HepG2 (cell line): ENCODE data around the gene SLC25A22. TPM values are rescaled to one million over a fixed set of nuclear protein-coding genes. Genes with fewer than 3 reads are reported as not detected.
A peak's percentile ranks its signal among the peaks of the same experiment; 100 is the strongest.

Experiments used
- ATAC-seq: fragments of 200-7000 bp; cut with Tn5 transposase; 3 replicates; pipeline ENCODE4 v1.9.1; 2020; ENCODE audit warnings: mild to moderate bottlenecking, moderate library complexity
- BruUV-seq: library from RNA; stranded (reverse); fragments of 400-500 nt; replicated peaks from 2 replicates; lab custom pipeline; 2021; lab: Mats Ljungman, UMichigan
- CTCF ChIA-PET: fragments of 300-600 bp; formaldehyde crosslinking; extraction: SDS; loops from one replicate; lab custom pipeline; 2021; ENCODE audit warnings: low total read pairs, inconsistent platforms, low intra/inter-chr PET ratio; lab: Yijun Ruan, JAX
- POLR2A ChIA-PET: fragments of 350-600 bp; sonication (Branson Sonifier 250); formaldehyde crosslinking; loops from one replicate; lab custom pipeline; 2020; ENCODE audit warnings: antibody characterized with exemption, inconsistent platforms; lab: Yijun Ruan, JAX
- DNase-seq: peaks from one replicate; pipeline ENCODE4 v3.0.0-alpha.2; 2015; ENCODE audit warnings: low spot score
- FAIRE-seq: peaks from 3 replicates; lab custom pipeline; 2011; peaks lifted over from hg19 to GRCh38; lab: Jason Lieb, UNC
- H2AFZ ChIP-seq: one replicate; pipeline ENCODE4 v1.6.1; 2011; ENCODE audit warnings: low read length, inconsistent platforms
- H3K27ac ChIP-seq: fragments of 300-600 bp; 3 replicates; pipeline ENCODE4 v1.8.0; 2011; ENCODE audit warnings: mixed run types, mild to moderate bottlenecking, mixed read lengths, low read length, inconsistent platforms; ENCODE audit not compliant: insufficient read depth; ENCODE audit errors: extremely low read length
- H3K27me3 ChIP-seq, 2 experiments: fragments of 200-600 bp in 1 of 2; 2 replicates in 1 of 2; 3 replicates in 1 of 2; pipeline versions ENCODE4 v1.6.0 to v1.8.0; 2011; ENCODE audit warnings: low read length in 2 of 2, mild to moderate bottlenecking in 2 of 2, moderate library complexity in 2 of 2, inconsistent platforms in 1 of 2; ENCODE audit not compliant: insufficient read depth in 2 of 2, control insufficient read depth in 1 of 2
- H3K36me3 ChIP-seq, 2 experiments: fragments of 200-600 bp in 1 of 2; replicated peaks in 1 of 2; 2 replicates in 1 of 2; 3 replicates in 1 of 2; pipeline versions ENCODE4 v1.5.1 to v1.8.0; 2011; ENCODE audit warnings: low read length in 2 of 2, inconsistent platforms in 1 of 2; ENCODE audit not compliant: insufficient read depth in 2 of 2, control insufficient read depth in 1 of 2
- H3K4me1 ChIP-seq: 2 replicates; pipeline ENCODE4 v1.5.1; 2012; ENCODE audit warnings: low read length, inconsistent platforms; ENCODE audit not compliant: insufficient read depth
- H3K4me2 ChIP-seq: 2 replicates; pipeline ENCODE4 v1.6.0; 2011; ENCODE audit warnings: low read depth, low read length, inconsistent platforms
- H3K4me3 ChIP-seq, 3 experiments: fragments of 200-600 bp in 1 of 3; sonication (generic), shearing (Covaris generic) in 1 of 3; replicated peaks in 1 of 3; 2 replicates each; pipeline ENCODE4 v1.5.1; 2011 to 2016; ENCODE audit warnings: low read length in 3 of 3, inconsistent platforms in 2 of 3, low read depth in 2 of 3, mild to moderate bottlenecking in 2 of 3, control low read depth in 1 of 3, mixed read lengths in 1 of 3; ENCODE audit not compliant: insufficient read depth in 1 of 3
- H3K79me2 ChIP-seq: one replicate; pipeline ENCODE4 v1.6.1; 2011; ENCODE audit warnings: low read length, inconsistent platforms; ENCODE audit not compliant: insufficient read depth
- H3K9ac ChIP-seq: 2 replicates; pipeline ENCODE4 v1.6.0; 2011; ENCODE audit warnings: mild to moderate bottlenecking, low read depth, low read length, inconsistent platforms; ENCODE audit not compliant: insufficient read depth
- H3K9me3 ChIP-seq: 2 replicates; pipeline ENCODE4 v1.5.1; 2012; ENCODE audit warnings: mild to moderate bottlenecking, low read length
- H4K20me1 ChIP-seq: 2 replicates; pipeline ENCODE4 v1.6.0; 2011; ENCODE audit warnings: inconsistent platforms, mild to moderate bottlenecking, low read length, moderate library complexity; ENCODE audit not compliant: insufficient read depth
- AGO2 ChIP-seq: fragments of 200-400 bp; formaldehyde crosslinking; optimal IDR thresholded peaks from 2 replicates; pipeline ENCODE3; 2017; ENCODE audit warnings: mild to moderate bottlenecking, low read depth, low read length, moderate library complexity
- NFIB ChIP-seq: sonication (generic); formaldehyde crosslinking; IDR thresholded peaks from 2 replicates; pipeline ENCODE4 v1.9.0; 2021; ENCODE audit warnings: missing genetic modification reagents, mild to moderate bottlenecking, borderline replicate concordance
- POLR2AphosphoS5 ChIP-seq: IDR thresholded peaks from 2 replicates; pipeline ENCODE4 v1.6.1; 2012; ENCODE audit warnings: low read depth, low read length
- WGBS: methylation state at CpG from one replicate; pipeline ENCODE4 v1.1.6; 2017; ENCODE audit warnings: low lambda C conversion rate; 5-methylcytosine and 5-hydroxymethylcytosine counted together
- in situ Hi-C: cut with HindIII; loops from 2 replicates; pipeline ENCODE4 v1.10.0; 2017; ENCODE audit warnings: low pct_unique_long_range_greater_than_20kb; ENCODE audit not compliant: extremely low pct_ligation_motif_present
- intact Hi-C: fragments of 100-400 bp; cut with micrococcal nuclease; formaldehyde crosslinking; loops from one replicate; pipeline ENCODE4 v1.10.0; 2022; ENCODE audit not compliant: unreplicated experiment
- polyA plus RNA-seq, 8 experiments: library from polyadenylated mRNA; depleted of rRNA in 3 of 8; stranded (reverse) in 7 of 8; unstranded in 1 of 8; fragments of >200 nt; fragmentation: Illumina TruSeq in 4 of 8; extraction: Trizol in 4 of 8; gene quantifications; 2 replicates each; pipeline versions ENCODE4 v1.2.1 to v1.2.3, GENCODE V29; 2011 to 2016; ENCODE audit warnings: low read depth in 4 of 8, missing spikeins in 1 of 8, mixed read lengths in 1 of 8; ENCODE audit not compliant: insufficient read depth in 1 of 8
- total RNA-seq, 5 experiments: library from RNA; depleted of rRNA; stranded (reverse); fragments of >200 nt; fragmentation: Illumina TruSeq; extraction: Trizol; gene quantifications; 2 replicates each; pipeline ENCODE4 v1.2.3, GENCODE V29; 2016; ENCODE audit warnings: low read depth in 1 of 5
- TF ChIP-seq, protein P1 (sequence below): sonication (generic); formaldehyde crosslinking; IDR thresholded peaks from 2 replicates; pipeline ENCODE4 v1.4.0; 2020; ENCODE audit warnings: missing genetic modification reagents, borderline replicate concordance

Gene SLC25A22
- total and polyA plus RNA-seq, 2 of the 13 experiments (the other 11 are each of a cell fraction or from before 2014, with no cell fraction given): 12.4 to 19.2 TPM

DNA sequence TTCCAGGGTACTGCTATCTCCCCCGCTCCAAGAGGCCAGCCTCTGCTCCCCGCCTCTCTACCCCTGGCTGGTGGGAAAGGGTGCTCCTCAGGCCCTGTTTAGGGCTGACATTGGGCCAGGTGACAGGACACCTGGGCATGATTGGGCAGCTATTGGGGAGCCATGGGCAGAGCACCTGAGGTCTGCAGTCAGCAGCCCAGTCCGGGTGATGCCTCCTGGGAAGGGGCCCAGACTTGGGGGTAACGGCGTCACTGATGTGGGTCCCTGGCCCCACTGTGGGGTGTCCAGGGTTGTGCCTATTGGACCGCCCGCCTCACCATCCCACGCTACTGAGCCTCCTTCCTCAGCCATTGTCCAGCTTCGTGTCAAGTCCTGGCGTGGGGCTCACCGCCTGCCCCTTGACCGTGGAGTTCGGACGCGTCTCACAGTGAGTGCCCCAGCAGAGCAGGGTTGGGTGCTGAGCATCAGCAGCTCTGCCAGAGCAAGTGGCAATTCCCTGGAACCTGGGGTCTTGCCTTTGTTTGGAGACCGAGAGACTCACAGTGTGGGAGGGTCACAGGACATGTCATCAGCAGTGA lies 18.0 kb downstream of the SLC25A22 start:
- no peak for FAIRE-seq
- 0 out of 2 replicates have a peak, but pooled peaks have one; percentile 22 for TF ChIP-seq NFIB (CRISPR knock-in tag)
- TF ChIP-seq AGO2: peak; percentile 74
- TF ChIP-seq POLR2AphosphoS5: peak; percentile 22; the same call in 1 of the 2 replicates
- TF ChIP-seq, protein P1, sequence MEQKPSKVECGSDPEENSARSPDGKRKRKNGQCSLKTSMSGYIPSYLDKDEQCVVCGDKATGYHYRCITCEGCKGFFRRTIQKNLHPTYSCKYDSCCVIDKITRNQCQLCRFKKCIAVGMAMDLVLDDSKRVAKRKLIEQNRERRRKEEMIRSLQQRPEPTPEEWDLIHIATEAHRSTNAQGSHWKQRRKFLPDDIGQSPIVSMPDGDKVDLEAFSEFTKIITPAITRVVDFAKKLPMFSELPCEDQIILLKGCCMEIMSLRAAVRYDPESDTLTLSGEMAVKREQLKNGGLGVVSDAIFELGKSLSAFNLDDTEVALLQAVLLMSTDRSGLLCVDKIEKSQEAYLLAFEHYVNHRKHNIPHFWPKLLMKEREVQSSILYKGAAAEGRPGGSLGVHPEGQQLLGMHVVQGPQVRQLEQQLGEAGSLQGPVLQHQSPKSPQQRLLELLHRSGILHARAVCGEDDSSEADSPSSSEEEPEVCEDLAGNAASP (CRISPR knock-in tag): no peak
- TF ChIP-seq, all 625 proteins: peak for 3
- intact Hi-C loops: no loop called here

More for the DNA sequence above, 18.0 kb downstream of the SLC25A22 start:
- CTCF ChIA-PET: no interaction called here
- Histone ChIP-seq H3K27me3 (no peaks in the 10 kb centered on the region), H3K36me3 (peaks cover 4 to 10% of the 10 kb centered on the region in 2 experiments; a peak in 3 of 5 replicates), H3K9ac (no peak overlapping the region), H2AFZ (no peak overlapping the region), H3K4me1 (peaks cover 34% of the 10 kb centered on the region), H3K27ac (no peak overlapping the region), H4K20me1 (peaks cover 6% of the 10 kb centered on the region), H3K79me2 (peaks cover 18% of the 10 kb centered on the region), H3K9me3 (no peaks in the 10 kb centered on the region), H3K4me3 (no peak overlapping the region), H3K4me2 (no peak overlapping the region)
- ATAC-seq (no peak), DNase-seq (no peak)
- in situ Hi-C loops: no loop called here
- BruUV-seq: no TSS peak
- WGBS: 93% methylated on average over 3 of the region's 16 CpGs
- POLR2A ChIA-PET: interaction anchor here (4.9 kb wide), 1 partner anchor 15 kb away, joined by 44 read pairs; no protein-coding TSS in a partner anchor
